Activated CD4-positive, alpha-beta T cell treated with anti-CD3 and anti-CD28 coated beads for 48 hours (primary cell): ENCODE data around the gene AMPD2.

ENCODE experiments used
- DNase-seq: peaks from one replicate; pipeline ENCODE4 v3.0.0-alpha.2; 2020

The AMPD2 gene

DNA sequence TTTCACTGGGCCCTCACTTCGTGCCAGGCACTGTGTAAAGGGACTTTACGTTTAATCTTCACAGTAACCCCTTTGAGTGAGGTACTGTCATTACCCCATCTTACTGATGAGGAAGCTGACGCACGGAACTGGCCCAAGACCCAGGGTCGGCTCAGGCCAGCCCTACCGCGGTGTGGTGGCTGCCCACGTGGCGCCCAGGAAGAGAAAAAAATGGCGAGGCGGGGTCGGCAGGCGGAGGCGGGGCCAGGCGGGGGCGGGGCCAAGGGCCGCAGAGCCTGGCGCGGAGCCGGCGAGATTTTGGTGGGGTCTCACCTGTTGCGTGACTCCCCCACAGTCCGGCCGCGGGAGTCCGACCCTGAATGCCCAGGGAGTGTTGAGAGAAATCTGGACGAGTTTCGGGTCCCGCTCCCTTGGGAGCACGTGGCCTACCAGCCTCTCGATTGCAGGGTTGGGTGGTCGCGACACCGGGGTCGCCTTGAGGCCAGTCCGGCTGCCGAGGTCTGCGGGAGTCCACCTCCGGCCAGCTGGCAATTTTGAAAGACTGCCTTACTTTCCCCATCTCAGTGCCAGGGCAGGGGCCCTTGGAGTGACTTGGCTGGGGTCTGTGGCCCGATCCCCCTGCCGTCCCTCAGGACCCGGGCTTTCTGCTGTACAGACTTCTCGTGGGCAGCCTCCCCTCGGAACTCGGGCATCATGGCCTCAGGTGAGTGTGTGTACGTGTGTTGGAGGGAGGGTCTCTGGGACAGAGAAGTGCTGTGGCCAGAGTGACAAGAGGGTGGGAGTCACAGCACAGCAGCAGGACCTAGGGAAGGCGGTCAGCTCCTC, at the start of gene AMPD2, which contains the start of gene GNAT2:
AMPD2 (plus strand) TSS at position 262 of the 825 bp plus-strand sequence. CDS start 1,339 bp downstream, outside the sequence.
GNAT2 (minus strand) TSS at position 41 of the 825 bp plus-strand sequence. CDS start 6,746 bp downstream, outside the sequence.
- peak; percentile 81 for DNase-seq

DNA sequence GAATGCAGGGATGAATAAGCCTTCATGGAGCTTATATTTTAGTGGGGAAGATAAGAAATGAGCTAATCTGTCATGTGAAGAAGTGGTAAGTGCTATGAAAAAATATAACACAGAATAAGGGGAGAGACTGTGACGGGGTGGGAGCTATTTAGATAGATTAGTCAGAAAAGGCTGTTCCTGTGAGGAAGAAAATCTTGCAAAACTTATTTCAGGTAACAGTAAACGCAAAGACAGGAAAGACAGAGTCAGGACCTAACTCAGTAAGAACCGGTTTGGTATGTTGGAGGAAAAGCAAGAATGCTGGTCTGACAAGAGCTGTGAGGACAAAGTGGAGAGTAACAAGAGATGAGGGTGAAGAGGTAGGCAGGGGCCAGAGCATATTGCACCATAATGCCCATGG, 49.2 kb upstream of the AMPD2 start:
- no peak for DNase-seq

DNA sequence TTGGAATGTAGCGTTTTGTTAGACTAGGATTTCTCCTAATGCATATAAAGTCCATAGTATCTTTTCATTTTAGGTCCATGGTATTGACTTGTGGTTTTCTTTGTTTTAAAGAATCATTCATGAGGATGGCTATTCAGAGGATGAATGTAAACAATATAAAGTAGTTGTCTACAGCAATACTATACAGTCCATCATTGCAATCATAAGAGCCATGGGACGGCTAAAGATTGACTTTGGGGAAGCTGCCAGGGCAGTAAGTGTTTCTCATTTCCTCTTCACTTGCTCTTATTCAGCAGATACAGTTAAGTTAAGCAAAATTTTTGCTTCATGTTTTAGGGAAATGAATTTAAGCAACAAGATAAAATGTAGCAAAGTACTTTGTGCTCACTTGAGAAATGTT, 45.9 kb upstream of the AMPD2 start:
- DNase-seq = no peak

DNA sequence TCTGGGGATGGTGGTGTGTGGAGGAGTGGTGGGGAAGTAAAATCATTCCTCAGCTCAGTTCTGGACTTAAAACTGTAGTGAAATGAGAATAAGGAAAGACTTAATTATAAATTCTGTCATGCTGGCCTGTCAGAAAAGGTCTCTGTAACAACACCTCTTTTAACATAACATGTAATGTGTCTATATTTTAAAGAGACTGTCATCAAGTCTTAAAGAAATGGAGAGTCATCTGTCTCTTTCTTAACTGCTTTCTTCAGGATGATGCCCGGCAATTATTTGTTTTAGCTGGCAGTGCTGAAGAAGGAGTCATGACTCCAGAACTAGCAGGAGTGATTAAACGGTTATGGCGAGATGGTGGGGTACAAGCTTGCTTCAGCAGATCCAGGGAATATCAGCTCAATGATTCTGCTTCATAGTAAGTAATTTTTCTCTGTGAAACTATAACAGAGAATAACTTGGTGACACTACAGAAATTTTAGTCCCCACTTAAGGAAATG, 40.6 kb upstream of the AMPD2 start:
- no peak for DNase-seq

DNA sequence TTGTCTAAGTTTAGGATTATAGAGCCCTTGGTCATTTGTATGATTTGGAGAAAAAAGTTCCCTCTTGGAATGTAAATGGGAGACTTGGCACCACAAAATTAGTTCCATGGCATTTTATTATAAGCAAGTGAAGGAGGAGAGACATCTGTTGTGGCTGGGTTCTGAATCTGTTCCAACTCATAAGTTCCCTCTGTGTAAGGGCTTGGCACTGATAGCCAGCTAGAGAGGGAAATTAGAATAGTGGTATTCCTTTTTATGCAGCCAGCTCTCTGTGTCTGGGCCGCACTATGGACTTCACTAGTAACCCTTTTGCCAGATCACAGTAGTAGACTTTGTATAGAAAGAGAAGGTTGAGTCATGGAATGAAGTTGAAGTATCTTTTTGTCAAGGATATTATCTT, 40.1 kb upstream of the AMPD2 start:
- DNase-seq = no peak

DNA sequence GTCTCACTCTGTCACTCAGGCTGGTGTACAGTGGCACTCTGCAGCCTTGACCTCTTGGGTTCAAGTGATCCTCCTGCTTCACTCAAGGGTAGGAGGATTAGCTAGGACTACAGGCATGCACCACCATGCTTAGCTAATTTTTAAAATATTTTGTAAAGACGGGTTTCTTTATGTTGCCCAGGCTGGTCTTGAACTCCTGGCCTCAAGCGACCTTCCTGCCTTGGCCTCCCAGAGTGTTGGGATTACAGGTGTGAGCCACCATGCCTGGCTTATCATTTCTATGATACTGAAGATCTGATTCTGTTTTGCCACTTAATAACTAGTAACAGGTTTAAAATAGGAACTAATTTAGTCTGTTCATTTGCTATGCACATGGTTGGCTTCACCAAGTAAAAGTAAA, 37.6 kb upstream of the AMPD2 start:
- DNase-seq = no peak

DNA sequence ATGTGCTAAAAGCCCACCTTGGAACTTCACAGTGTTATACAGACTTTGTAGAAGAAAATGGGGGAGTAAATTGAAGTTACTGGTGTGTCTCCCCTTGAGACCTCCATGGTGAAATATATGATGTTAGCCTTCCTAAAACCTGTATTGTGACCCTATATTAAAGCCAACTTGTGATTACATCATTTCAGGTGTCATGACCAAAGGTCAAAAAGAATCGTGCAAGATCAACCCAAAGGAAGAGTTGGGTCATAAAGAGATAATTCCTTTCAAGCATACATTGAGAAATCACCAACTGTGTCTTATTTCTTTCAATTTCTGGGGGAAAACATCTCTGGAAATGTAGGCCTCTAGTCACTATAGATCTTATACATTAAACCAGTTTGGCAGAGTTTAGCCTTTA, 34.9 kb upstream of the AMPD2 start:
- DNase-seq = no peak

DNA sequence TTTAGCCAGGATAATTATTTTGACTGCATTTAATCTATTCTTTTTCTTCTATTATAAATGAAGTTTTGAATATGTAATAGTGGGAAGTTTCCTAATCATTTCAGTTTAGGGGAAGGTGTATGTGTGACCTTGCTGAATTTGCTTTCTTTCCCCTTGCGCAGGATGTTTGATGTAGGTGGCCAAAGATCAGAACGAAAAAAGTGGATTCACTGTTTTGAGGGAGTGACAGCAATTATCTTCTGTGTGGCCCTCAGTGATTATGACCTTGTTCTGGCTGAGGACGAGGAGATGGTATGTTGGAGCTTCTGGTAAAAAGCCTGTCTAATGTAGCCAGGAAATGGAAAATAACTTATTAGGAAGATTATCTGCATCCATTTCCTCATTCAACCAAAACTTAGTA, 33.6 kb upstream of the AMPD2 start:
- DNase-seq = no peak

DNA sequence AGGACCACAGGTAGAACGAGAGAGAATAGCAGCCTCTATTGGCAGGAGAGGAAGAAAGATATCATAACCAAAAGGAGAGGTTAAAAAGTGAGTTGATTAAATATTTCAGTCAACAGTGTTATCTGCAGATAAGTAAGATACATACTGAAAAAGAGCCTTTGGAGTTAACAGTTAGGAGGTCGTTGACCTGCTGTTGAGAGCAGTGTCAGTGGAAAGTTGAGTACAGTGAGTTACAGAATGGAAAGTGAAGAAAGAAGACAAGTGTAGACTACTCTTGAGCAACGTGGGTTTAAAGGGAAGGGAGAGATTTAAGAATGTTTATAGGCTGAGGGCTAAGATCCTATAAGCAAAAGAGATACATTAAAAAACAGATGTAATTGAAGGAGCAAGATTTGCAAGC, 30.5 kb upstream of the AMPD2 start:
- no peak for DNase-seq

DNA sequence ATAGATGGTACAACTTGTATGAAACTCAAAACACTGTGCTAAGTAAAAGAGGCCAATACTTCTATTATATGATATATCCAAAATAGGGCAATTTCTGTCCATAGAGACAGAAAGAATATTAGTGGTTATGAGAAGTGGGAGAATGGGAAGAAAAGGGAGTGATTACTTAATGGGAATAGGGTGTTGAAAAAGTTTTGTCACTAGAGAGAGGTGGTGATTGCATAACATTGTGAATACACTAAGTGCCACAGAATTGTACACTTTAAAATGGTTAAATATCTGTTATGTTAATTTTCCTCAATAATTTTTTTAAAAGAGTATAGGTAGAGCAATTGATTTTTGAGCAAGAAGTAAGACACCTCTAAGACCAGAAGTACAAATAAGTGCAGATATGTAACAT, 30.0 kb upstream of the AMPD2 start:
- DNase-seq = no peak

DNA sequence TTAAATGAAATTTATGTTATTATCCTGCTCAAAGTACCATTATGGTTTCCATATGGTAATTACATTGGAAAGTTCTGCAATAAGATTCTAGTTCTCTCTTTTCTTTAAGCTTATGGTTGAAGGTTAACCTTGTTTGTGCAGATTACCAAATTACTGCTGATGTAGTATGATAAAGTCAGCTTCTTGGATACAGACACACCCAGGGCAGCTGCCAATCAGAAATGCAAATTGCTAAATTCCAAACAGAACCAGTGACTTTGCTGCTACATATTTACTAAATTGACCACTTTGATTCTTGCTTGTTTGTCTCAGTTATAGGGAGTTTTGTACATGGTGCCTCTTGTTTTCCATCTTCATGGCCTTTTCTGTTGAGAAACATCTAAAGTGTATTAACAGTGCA, 26.7 kb upstream of the AMPD2 start:
- DNase-seq = no peak

DNA sequence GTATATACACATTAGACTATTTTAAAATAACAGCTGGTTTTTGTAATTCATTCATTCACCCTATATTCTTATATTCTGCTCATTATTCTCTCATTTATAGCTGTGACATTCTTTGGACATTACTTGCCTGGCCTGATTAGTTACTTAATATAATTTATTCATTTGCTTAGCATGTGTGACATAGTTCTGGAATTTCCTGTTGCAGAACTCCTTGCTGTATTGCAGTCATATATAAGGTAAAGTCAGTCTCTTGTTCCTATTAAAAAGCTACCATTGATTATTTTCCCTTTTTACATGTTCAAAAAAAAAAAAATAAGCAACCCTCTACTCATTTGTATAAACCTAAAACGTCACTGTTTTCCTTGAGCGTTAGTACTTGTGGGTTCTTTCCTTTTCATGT, 24.1 kb upstream of the AMPD2 start:
- no peak for DNase-seq

DNA sequence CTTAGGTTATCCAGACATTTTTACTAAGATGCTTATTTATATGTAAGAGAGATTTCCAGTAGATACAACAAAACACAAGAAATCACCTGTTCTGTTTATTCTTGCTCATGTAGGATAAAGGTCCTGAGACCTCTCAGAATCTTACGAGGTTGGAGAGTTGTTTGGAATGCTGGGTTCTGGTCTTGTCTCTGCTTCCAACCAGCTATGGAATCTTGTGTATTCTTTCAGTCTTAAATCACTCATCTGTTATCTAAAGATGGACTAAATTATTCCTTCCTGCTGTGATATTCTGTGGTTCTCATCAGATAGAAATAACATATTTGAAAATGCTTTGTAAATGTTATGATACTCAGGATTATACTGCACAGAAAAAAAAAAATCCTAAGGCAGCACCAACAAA, 21.5 kb upstream of the AMPD2 start:
- no peak for DNase-seq

DNA sequence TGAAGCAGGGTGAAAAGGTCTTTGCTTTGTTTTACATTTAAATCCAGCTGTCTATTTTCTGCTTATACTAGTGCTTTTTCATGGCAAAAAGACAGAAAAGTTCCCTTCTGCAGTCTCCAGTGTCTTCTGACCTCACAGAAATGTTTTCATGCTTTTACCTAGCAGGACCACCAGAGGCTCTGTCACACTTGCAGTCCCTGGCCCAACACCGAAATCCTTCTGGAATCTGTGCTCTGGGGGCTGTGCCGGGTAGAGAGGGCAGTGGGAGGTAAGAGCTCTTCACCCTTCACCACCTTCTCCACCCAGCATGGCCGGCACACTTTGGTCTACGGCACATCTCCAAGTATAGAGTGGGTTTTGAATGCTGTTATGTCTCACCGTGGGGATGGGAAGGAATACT, 21.0 kb upstream of the AMPD2 start:
- DNase-seq = no peak

DNA sequence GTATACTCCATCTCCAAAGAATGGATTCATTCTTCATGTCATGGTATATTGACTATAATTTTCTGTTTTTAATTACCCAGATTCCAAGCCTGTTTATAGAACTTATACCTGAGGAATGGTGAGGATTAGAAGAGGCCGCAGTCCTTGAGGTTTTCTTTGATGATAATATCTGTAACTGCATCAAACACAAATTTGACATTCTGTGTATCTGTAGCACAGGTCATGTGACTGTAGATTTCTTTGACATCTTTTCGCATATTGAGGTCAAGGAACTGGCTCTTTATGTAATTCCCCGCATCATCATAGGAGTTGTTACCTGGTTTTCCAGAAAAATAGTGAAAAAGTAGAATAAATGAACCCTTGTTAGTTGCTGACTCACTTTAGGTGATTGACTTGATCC, 16.4 kb upstream of the AMPD2 start:
- DNase-seq = no peak

DNA sequence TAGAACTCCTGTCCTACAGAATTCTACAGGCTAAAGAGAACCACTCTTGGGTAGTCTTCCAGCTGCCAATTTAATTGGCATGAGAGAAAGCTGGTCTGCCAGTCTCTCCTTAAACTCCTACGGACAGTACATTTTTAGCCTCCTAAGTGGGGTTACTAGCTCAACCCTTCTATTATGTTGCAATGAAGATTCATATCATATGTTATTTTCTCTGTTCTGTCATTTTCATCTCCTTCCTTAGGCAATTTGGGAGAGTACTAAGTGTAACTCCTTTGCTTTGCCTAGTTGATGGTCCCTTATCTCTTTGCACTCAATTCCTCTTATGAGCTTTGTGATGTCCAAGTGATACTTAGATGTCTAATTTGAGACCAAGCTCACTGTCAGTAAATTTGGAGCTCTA, 14.3 kb upstream of the AMPD2 start:
- no peak for DNase-seq

DNA sequence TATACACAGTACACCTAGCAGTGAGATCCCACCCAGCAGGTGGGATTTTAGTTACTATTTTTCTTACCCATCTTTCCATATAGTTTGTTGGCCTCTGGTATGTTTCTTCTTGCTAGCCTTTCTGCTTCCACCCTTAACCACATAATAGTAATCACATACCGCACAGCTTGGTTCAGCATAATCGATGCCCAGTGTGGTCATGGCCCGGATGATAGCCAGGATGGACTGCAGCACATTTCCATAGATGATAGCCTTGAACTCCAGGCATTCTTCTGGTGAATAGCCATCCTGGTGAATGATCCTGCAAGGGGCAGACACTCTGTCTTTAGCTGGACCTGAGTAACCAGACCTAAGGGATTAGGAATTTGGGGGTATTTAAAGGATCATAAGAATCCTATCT, 9.8 kb upstream of the AMPD2 start:
- no peak for DNase-seq

DNA sequence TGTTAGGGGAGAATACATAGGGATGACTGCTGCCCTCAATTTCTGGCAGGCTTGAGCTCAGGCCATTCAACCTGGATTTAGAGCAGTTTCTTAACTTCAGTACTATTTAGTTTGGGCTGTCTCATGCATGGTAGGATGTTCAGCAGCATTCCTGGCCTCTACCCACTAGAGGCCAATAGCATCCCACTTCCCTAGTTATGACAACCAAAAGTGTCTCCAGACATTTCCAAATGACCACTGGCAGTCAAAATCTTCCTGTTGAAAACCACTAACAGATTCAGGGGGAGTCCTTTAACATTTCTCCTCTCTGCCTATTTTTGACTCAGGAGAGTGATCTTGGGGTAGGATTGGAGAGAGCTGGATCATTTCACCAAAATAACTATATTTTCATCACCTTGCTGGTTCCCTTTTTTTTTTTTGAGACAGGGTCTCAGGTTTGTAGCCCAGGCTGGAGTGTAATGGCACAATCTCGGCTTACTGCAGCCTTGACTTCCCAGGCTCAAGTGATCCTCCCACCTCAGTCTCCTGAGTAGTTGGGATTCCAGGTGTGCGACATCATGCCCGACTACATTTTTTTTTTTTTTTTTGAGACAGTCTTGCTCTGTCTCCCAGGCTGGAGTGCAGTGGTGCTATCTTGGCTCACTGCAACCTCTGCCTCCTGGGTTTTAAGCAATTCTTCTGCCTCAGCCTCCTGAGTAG, 8.9 kb upstream of the AMPD2 start:
- DNase-seq = no peak

DNA sequence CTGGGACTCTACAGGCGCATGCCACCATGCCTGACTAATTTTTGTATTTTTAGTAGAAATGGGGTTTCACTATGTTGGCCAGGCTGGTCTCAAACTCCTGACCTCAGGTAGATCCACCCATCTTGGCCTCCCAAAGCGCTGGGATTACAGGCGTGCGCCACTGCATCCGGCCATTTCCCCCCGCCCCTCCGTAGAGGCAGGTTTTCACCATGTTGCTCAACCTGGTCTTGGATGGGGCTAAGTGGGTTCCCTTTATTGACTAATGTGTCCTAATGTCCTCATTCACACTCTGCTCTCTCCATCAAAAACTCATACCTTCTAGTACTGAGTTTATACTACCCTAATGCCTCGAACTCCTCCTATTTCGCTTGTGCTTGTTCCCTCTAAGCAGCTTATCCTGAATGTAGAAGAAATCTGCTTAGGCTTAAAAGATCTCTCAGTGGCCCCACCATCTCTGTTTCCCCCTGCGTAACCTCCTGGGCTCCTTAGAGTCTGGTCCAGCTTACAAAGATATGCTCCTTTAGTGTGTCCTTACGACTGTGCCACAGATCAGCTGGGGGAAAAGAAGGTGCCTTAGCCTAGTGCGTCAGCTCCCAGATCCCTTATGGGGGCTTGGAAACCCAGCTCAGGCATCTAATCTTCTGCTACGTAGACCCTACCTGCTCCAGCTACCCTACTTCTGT, 8.2 kb upstream of the AMPD2 start:
- DNase-seq = no peak

DNA sequence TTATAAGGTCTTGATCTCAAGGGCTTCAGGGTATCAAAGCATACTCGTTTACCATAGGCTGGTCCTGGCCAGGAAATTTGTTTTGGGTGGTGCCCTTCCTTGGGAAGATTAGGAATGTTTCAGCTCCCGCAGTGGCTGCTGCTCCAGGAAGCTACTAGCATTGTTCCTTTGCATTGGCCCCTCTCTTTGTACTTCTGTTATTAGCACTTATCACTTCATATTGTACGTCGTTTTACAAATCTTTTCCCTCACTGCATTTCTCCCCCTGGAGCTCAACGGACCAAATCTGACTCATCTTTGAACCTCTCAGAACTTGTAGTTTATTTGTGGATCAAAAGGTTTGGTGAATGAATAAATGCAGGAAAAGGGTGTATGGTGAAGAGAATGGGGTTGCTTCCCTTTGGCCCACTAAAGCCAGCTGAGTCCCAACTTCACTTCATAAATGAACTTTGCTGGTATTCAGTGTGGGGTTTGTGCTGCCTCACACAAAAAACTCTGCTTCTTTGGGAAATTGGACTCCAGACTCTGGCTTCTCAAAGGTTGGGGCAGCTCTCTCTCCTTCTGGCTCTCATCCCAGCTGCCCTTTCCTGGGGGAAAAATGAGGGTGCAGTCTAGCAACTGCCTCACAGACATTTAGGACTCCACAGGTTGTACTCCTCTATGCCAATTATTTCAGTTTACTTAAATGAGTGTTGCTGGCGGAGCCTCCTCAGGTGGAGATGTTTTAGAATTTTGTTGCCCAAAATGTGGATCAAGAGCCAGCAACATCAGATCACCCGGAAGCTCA, 6.1 kb upstream of the AMPD2 start:
- DNase-seq = no peak

DNA sequence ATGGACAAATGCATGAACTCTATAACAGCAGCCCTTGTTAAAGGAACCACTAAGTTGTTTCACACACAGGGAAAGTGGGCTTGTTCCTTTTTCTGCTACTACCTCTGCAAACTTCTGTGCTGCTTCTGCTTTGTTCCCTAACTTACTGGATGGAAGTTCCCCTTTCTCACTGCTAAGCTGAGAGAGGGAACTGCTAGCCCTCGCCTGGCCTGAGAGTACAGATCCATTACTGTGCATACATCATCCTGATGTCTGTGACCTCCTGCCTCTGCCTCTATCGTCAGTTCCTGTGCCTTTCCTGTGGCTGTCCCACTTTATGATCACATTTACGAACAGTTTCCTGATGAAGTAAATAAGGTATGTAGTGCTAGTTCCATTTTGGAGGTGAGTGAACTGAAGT, 3.8 kb upstream of the AMPD2 start:
- DNase-seq = no peak

DNA sequence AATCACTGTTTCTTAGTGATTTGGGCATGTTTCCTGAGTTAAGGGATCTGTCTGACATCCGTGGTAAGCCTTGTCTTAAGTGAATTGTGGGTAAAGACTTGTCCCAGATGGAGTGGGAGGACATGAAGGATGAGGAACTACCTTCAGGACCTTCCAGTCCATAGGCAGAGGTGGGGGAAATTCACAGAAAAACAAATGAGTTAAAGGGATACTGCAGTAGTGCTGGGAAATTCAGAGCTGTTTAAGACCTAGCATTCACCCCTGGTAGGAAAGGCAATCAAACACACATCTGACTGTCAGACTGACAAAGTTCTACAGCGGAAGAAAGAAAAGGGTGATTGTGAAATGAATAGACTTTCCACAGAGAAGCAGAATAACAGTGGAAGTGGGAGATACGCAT, 3.2 kb upstream of the AMPD2 start:
- DNase-seq = no peak

DNA sequence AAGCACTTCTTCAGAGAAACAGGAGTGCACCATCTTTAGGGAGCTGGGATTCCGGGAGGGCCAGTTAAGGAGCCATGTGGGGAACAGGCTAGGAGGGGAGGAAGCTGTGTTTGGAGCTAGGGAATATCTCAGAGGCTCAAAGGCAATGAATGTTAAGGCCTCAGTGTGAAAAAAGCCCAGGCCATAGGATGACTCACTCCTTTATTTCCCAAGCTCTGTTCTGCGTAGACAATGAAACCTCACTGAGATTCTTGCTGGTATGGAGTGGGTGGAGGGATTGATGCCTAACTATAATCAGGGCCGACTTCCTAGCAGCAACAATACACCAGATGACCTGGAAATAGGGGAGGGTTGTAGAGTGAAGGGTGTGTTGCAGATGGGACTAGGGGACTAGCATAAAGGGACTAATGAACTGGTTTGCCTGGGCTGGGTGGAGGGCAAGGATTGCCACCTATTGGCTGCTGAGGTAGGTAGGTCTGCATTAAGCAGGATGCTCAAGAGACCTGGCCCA, 2.3 kb upstream of the AMPD2 start:
- DNase-seq = no peak
